HEK293 (cell line): ENCODE results near the gene NLGN1.

Experiments
- CTCF ChIA-PET: fragments of 350-600 bp; formaldehyde crosslinking; extraction: SDS; loops from one replicate; lab custom pipeline; 2021; ENCODE audit warnings: antibody characterized with exemption; lab: Yijun Ruan, JAX
- POLR2A ChIA-PET: fragments of 300-600 bp; formaldehyde crosslinking; extraction: SDS; loops from one replicate; lab custom pipeline; 2020; ENCODE audit warnings: antibody characterized with exemption, inconsistent platforms; lab: Yijun Ruan, JAX
- H3K27ac ChIP-seq: fragments of 200-500 bp; sonication (Bioruptor generic); 2 replicates; pipeline ENCODE4 v1.5.1; 2014; ENCODE audit warnings: low read depth, low read length, control low read depth, inconsistent platforms; ENCODE audit errors: extremely low read depth
- H3K36me3 ChIP-seq, 2 experiments: fragments of 200-500 bp in 1 of 2; sonication (Bioruptor generic) in 1 of 2; 1 replicate in 1 of 2; 2 replicates in 1 of 2; pipeline ENCODE4 v1.5.1; 2014 to 2017; ENCODE audit warnings: inconsistent platforms in 2 of 2, low read length in 2 of 2; ENCODE audit not compliant: control insufficient read depth in 2 of 2, insufficient read depth in 1 of 2
- H3K4me1 ChIP-seq: fragments of 200-500 bp; sonication (Bioruptor generic); 2 replicates; pipeline ENCODE4 v1.5.1; 2014; ENCODE audit warnings: mild to moderate bottlenecking, low read length, inconsistent platforms; ENCODE audit not compliant: control insufficient read depth, insufficient read depth
- H3K4me3 ChIP-seq: 2 replicates; pipeline ENCODE4 v1.5.1; 2011; ENCODE audit warnings: low read depth, mild to moderate bottlenecking, control low read depth, low read length, moderate library complexity
- H3K9me3 ChIP-seq: fragments of 200-500 bp; sonication (Bioruptor generic); 2 replicates; pipeline ENCODE4 v1.5.1; 2014; ENCODE audit warnings: low read depth, low read length, inconsistent platforms; ENCODE audit not compliant: control insufficient read depth, insufficient read depth
- BCL6B ChIP-seq: fragments of 450-650 bp; formaldehyde crosslinking; IDR thresholded peaks from 2 replicates; pipeline ENCODE4 v1.5.1; 2017; ENCODE audit warnings: missing biosample characterization, missing genetic modification characterization
- IKZF3 ChIP-seq: fragments of 450-650 bp; IDR thresholded peaks from 2 replicates; pipeline ENCODE4 v1.5.0; 2018; ENCODE audit warnings: missing biosample characterization, mild to moderate bottlenecking, missing genetic modification characterization, moderate library complexity
- MEIS1 ChIP-seq: sonication (generic); formaldehyde crosslinking; IDR thresholded peaks from 2 replicates; pipeline ENCODE4 v1.8.1; 2022; ENCODE audit warnings: missing genetic modification reagents, mild to moderate bottlenecking, borderline replicate concordance
- PRDM2 ChIP-seq: fragments of 450-650 bp; formaldehyde crosslinking; IDR thresholded peaks from 2 replicates; pipeline ENCODE4 v1.5.1; 2016; ENCODE audit warnings: missing biosample characterization, missing genetic modification characterization, borderline replicate concordance
- PRDM6 ChIP-seq: fragments of 450-650 bp; formaldehyde crosslinking; IDR thresholded peaks from 2 replicates; pipeline ENCODE4 v1.5.1; 2017; ENCODE audit warnings: missing biosample characterization, missing genetic modification characterization
- WT1 ChIP-seq: fragments of 450-650 bp; formaldehyde crosslinking; IDR thresholded peaks from 2 replicates; pipeline ENCODE4 v1.5.1; 2016; ENCODE audit warnings: missing biosample characterization, missing genetic modification characterization
- ZBTB8A ChIP-seq: fragments of 450-650 bp; formaldehyde crosslinking; IDR thresholded peaks from 2 replicates; pipeline ENCODE4 v1.5.1; 2016; ENCODE audit warnings: missing biosample characterization, missing genetic modification characterization
- ZNF114 ChIP-seq: fragments of 450-650 bp; formaldehyde crosslinking; IDR thresholded peaks from 2 replicates; pipeline ENCODE4 v1.5.0; 2017; ENCODE audit warnings: missing biosample characterization, missing genetic modification characterization
- ZNF223 ChIP-seq: fragments of 450-650 bp; formaldehyde crosslinking; IDR thresholded peaks from 2 replicates; pipeline ENCODE4 v1.5.1; 2016; ENCODE audit warnings: missing biosample characterization, missing genetic modification characterization
- ZNF473 ChIP-seq: fragments of 450-650 bp; formaldehyde crosslinking; IDR thresholded peaks from 2 replicates; pipeline ENCODE4 v1.5.1; 2017; ENCODE audit warnings: missing biosample characterization, missing genetic modification characterization
- ZNF501 ChIP-seq: fragments of 450-650 bp; formaldehyde crosslinking; IDR thresholded peaks from 2 replicates; pipeline ENCODE4 v1.5.1; 2016; ENCODE audit warnings: missing biosample characterization, missing genetic modification characterization
- ZNF530 ChIP-seq: fragments of 450-650 bp; formaldehyde crosslinking; IDR thresholded peaks from 2 replicates; pipeline ENCODE4 v1.5.1; 2016; ENCODE audit warnings: low read depth, missing biosample characterization, missing genetic modification characterization
- ZNF571 ChIP-seq: fragments of 450-650 bp; formaldehyde crosslinking; IDR thresholded peaks from 2 replicates; pipeline ENCODE4 v1.5.0; 2017; ENCODE audit warnings: missing biosample characterization, missing genetic modification characterization
- ZNF768 ChIP-seq: fragments of 450-650 bp; formaldehyde crosslinking; IDR thresholded peaks from 2 replicates; pipeline ENCODE4 v1.5.1; 2018; ENCODE audit warnings: missing biosample characterization, mild to moderate bottlenecking, missing genetic modification characterization
- ZSCAN18 ChIP-seq: fragments of 450-650 bp; formaldehyde crosslinking; IDR thresholded peaks from 2 replicates; pipeline ENCODE4 v1.5.1; 2016; ENCODE audit warnings: missing biosample characterization, missing genetic modification characterization
- TF ChIP-seq, protein P1 (sequence below): fragments of 450-650 bp; IDR thresholded peaks from 2 replicates; pipeline ENCODE4 v1.5.1; 2018; ENCODE audit warnings: missing biosample characterization, mild to moderate bottlenecking, missing genetic modification characterization

Gene NLGN1

DNA sequence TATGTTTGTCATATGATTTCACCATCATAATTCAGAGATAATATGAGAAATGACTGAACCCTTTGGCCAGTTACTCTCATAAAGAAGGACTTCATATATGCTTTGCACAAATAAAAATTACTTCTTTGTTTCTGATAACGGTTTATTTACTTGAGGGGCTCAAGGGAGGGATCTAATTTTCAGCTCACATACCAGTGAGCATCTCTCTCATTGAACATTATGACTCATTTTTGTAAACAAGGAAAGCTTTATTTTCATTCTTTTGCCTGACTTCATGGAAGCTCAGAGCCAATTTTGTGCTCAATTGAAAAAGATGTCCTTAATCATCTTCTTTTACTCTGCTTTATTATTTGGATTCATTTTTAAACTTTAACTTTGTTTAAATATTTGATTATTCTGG lies 5.8 kb downstream of the NLGN1 start (continued):
- TF ChIP-seq PRDM6 (tag by site-specific recombination) (peak; percentile 30; the same call in 1 of the 2 replicates), ZNF114 (tag by site-specific recombination) (no peak), BCL6B (tag by site-specific recombination) (no peak), ZNF223 (tag by site-specific recombination) (no peak), ZNF768 (tag by site-specific recombination) (no peak)
- TF ChIP-seq, protein P1, sequence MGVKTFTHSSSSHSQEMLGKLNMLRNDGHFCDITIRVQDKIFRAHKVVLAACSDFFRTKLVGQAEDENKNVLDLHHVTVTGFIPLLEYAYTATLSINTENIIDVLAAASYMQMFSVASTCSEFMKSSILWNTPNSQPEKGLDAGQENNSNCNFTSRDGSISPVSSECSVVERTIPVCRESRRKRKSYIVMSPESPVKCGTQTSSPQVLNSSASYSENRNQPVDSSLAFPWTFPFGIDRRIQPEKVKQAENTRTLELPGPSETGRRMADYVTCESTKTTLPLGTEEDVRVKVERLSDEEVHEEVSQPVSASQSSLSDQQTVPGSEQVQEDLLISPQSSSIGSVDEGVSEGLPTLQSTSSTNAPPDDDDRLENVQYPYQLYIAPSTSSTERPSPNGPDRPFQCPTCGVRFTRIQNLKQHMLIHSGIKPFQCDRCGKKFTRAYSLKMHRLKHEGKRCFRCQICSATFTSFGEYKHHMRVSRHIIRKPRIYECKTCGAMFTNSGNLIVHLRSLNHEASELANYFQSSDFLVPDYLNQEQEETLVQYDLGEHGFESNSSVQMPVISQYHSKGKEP: no peak

- ChIA-PET CTCF (interaction anchor here (0.6 kb wide), 2 partner anchors 32 to 164 kb away, joined by 3 read pairs; no protein-coding TSS in a partner anchor), POLR2A (no interaction called here)
Measured at GRCh38 chr3:173404156-173404555, 6.6 kb downstream of the NLGN1 start.

GRCh38 chr3:173410436-173410835 lies 12.9 kb downstream of the NLGN1 start:
- H3K27ac ChIP-seq: no peak overlapping the region
- H3K36me3 ChIP-seq: no peaks in the 10 kb centered on the region
- CTCF ChIA-PET: interaction anchor here (0.8 to 1.1 kb wide), 2 partner anchors 39 to 158 kb away, joined by 3 to 6 read pairs; no protein-coding TSS in a partner anchor
- H3K4me1 ChIP-seq: no peaks in the 10 kb centered on the region; the same call in 1 of the 2 replicates
- no peak overlapping the region for H3K4me3 ChIP-seq
- no peaks in the 10 kb centered on the region for H3K9me3 ChIP-seq
- POLR2A ChIA-PET: no interaction called here
- TF ChIP-seq MEIS1 (CRISPR knock-in tag) (no peak), ZNF501 (no peak), IKZF3 (tag by site-specific recombination) (no peak), ZNF530 (tag by site-specific recombination) (no peak), ZNF473 (tag by site-specific recombination) (no peak), ZBTB8A (no peak), PRDM2 (no peak)

More at GRCh38 chr3:173404156-173404555, 6.6 kb downstream of the NLGN1 start:
- Histone ChIP-seq H3K4me1 (no peaks in the 10 kb centered on the region; the same call in 1 of the 2 replicates), H3K36me3 (no peaks in the 10 kb centered on the region), H3K4me3 (no peak overlapping the region), H3K27ac (no peak overlapping the region), H3K9me3 (no peaks in the 10 kb centered on the region)
- no peak for TF ChIP-seq WT1 (tag by site-specific recombination)
- no peak for TF ChIP-seq ZNF571
- TF ChIP-seq, protein P1: no peak
- no peak for TF ChIP-seq ZSCAN18
